GM23338 (cell line): ENCODE measurements around the gene TM7SF2. TPM values are rescaled to one million over a fixed set of nuclear protein-coding genes. Genes with fewer than 3 reads are reported as not detected.

Source experiments
- ATAC-seq: fragments of 200-7000 bp; cut with Tn5 transposase; 3 replicates; pipeline ENCODE4 v1.9.1; 2020
- DNase-seq: peaks from one replicate; pipeline ENCODE4 v3.0.0-alpha.2; 2015; ENCODE audit warnings: low spot score
- H2AFZ ChIP-seq: fragments of 200-600 bp; sonication (generic); 2 replicates; pipeline ENCODE4 v1.8.0; 2016; ENCODE audit warnings: antibody characterized with exemption, mild to moderate bottlenecking, moderate library complexity
- H3F3A ChIP-seq: fragments of 200-600 bp; sonication (generic); replicated peaks from 2 replicates; pipeline ENCODE4 v1.8.0; 2017; ENCODE audit warnings: antibody characterized with exemption, mixed run types, low read depth
- H3K27ac ChIP-seq: fragments of 200-600 bp; sonication (generic); 2 replicates; pipeline ENCODE4 v1.6.1; 2016; ENCODE audit warnings: low read depth
- H3K27me3 ChIP-seq: fragments of 200-600 bp; sonication (generic); 2 replicates; pipeline ENCODE4 v1.8.0; 2016; ENCODE audit warnings: mild to moderate bottlenecking, mixed run types, moderate library complexity; ENCODE audit not compliant: insufficient read depth
- H3K36me3 ChIP-seq: fragments of 200-600 bp; sonication (generic); 2 replicates; pipeline ENCODE4 v1.8.0; 2016; ENCODE audit warnings: mild to moderate bottlenecking; ENCODE audit not compliant: insufficient read depth
- H3K4me1 ChIP-seq: fragments of 200-600 bp; sonication (generic); 2 replicates; pipeline ENCODE4 v1.8.0; 2016; ENCODE audit warnings: mild to moderate bottlenecking, moderate library complexity; ENCODE audit not compliant: insufficient read depth
- H3K4me2 ChIP-seq: fragments of 200-600 bp; sonication (generic); 2 replicates; pipeline ENCODE4 v1.7.1; 2017; ENCODE audit warnings: mixed run types
- H3K4me3 ChIP-seq: fragments of 200-600 bp; sonication (generic); 2 replicates; pipeline ENCODE4 v1.6.1; 2016; ENCODE audit warnings: mixed run types
- H3K79me2 ChIP-seq: fragments of 200-600 bp; sonication (generic); replicated peaks from 2 replicates; pipeline ENCODE4 v1.8.0; 2017; ENCODE audit warnings: mild to moderate bottlenecking; ENCODE audit not compliant: insufficient read depth
- H3K9me2 ChIP-seq: fragments of 200-600 bp; sonication (generic); 2 replicates; pipeline ENCODE4 v1.8.0; 2017; ENCODE audit not compliant: insufficient read depth
- H4K20me1 ChIP-seq: fragments of 200-600 bp; sonication (generic); replicated peaks from 2 replicates; pipeline ENCODE4 v1.8.0; 2017; ENCODE audit warnings: mild to moderate bottlenecking; ENCODE audit not compliant: insufficient read depth
- H3K27ac Mint-ChIP-seq: 2 replicates; pipeline ENCODE4 v1.8.0; 2020; ENCODE audit warnings: inconsistent platforms, mild to moderate bottlenecking, moderate library complexity, mixed read lengths
- H3K27me3 Mint-ChIP-seq: 3 replicates; pipeline ENCODE4 v1.8.0; 2022; ENCODE audit warnings: low read depth, mild to moderate bottlenecking, moderate library complexity, mixed read lengths, inconsistent platforms; ENCODE audit not compliant: insufficient read depth, poor library complexity
- H3K36me3 Mint-ChIP-seq: 3 replicates; pipeline ENCODE4 v1.8.0; 2021; ENCODE audit warnings: low read depth, mild to moderate bottlenecking, inconsistent platforms, moderate library complexity, mixed read lengths
- H3K4me1 Mint-ChIP-seq: 3 replicates; pipeline ENCODE4 v1.8.0; 2020; ENCODE audit warnings: mild to moderate bottlenecking, inconsistent platforms, mixed read lengths
- H3K4me3 Mint-ChIP-seq: 3 replicates; pipeline ENCODE4 v1.8.0; 2021; ENCODE audit warnings: moderate library complexity, mild to moderate bottlenecking, inconsistent platforms, mixed read lengths
- H3K9me3 Mint-ChIP-seq: 3 replicates; pipeline ENCODE4 v1.8.0; 2020; ENCODE audit warnings: moderate library complexity, mild to moderate bottlenecking, inconsistent platforms, mixed read lengths
- CTCF ChIP-seq, 2 experiments: fragments of 200-600 bp in 1 of 2; sonication (generic) in 1 of 2; conservative IDR thresholded peaks; 2 replicates each; pipeline versions ENCODE4 v1.5.1 to v1.6.1; 2016 to 2017; ENCODE audit warnings: antibody characterized with exemption in 2 of 2, low read depth in 2 of 2, mild to moderate bottlenecking in 2 of 2, moderate library complexity in 1 of 2
- EZH2phosphoT487 ChIP-seq: fragments of 200-600 bp; sonication (generic); IDR thresholded peaks from one replicate; pipeline ENCODE4 v1.8.1; 2018; ENCODE audit warnings: antibody characterized with exemption; ENCODE audit not compliant: unreplicated experiment
- POLR2AphosphoS5 ChIP-seq: IDR thresholded peaks from 2 replicates; pipeline ENCODE4 v1.6.1; 2016; ENCODE audit warnings: antibody characterized with exemption, low read depth
- REST ChIP-seq: IDR thresholded peaks from one replicate; pipeline ENCODE4 v1.6.1; 2018; ENCODE audit warnings: antibody characterized with exemption; ENCODE audit not compliant: unreplicated experiment
- STAT1 ChIP-seq: IDR thresholded peaks from one replicate; pipeline ENCODE4 v1.6.1; 2016; ENCODE audit warnings: antibody characterized with exemption; ENCODE audit not compliant: unreplicated experiment
- ZNF331 ChIP-seq: fragments of 250-450 bp; sonication (Bioruptor Pico); IDR thresholded peaks from 2 replicates; pipeline ENCODE4 v1.5.0; 2020; ENCODE audit warnings: low read depth, mild to moderate bottlenecking, moderate library complexity
- ZNF462 ChIP-seq: fragments of 250-450 bp; sonication (Bioruptor Pico); IDR thresholded peaks from 2 replicates; pipeline ENCODE4 v1.5.0; 2020; ENCODE audit warnings: mild to moderate bottlenecking, moderate library complexity
- polyA plus RNA-seq: library from polyadenylated mRNA; unstranded; fragments of >200 nt; fragmentation: Nextera tagmentation; extraction: Ambion mirVana; gene quantifications from 2 replicates; pipeline ENCODE4 v1.2.1, GENCODE V29; 2016
- total RNA-seq: library from RNA; depleted of rRNA; stranded (reverse); fragments of >200 nt; shearing (Covaris generic); gene quantifications from 2 replicates; pipeline ENCODE4 v1.2.3, GENCODE V29; 2014

Gene TM7SF2
- total and polyA plus RNA-seq, 2 experiments from 2014 or later = 43.5 to 82.3 TPM

GRCh38 chr11:65127473-65128181 lies 16.0 kb downstream of the TM7SF2 start:
- Histone ChIP-seq H3K4me2 (no peak overlapping the region), H3K4me1 (peaks cover 4% of the 10 kb centered on the region; the same call in 1 of the 2 replicates), H3K36me3 (peaks cover 6% of the 10 kb centered on the region), H3K79me2 (peaks cover 23% of the 10 kb centered on the region), H3F3A (peaks cover 10% of the 10 kb centered on the region; the same call in 1 of the 2 replicates), H3K27ac (no peak overlapping the region), H3K9me2 (no peaks in the 10 kb centered on the region), H2AFZ (no peak overlapping the region), H3K27me3 (no peaks in the 10 kb centered on the region), H4K20me1 (peaks cover 3% of the 10 kb centered on the region; the same call in 1 of the 2 replicates), H3K4me3 (no peak overlapping the region)
- Mint-ChIP-seq H3K27ac (no peak overlapping the region), H3K4me3 (no peak overlapping the region), H3K27me3 (peaks cover 3% of the 10 kb centered on the region), H3K9me3 (no peaks in the 10 kb centered on the region; the same call in 2 of the 3 replicates), H3K4me1 (peaks cover 5% of the 10 kb centered on the region), H3K36me3 (peaks cover 54% of the 10 kb centered on the region)
- ATAC-seq (no peak), DNase-seq (no peak)
- TF ChIP-seq CTCF (conservative IDR thresholded peaks at IDR 0.05; ENCODE audit: low read depth in 2 of 2) (no peak), POLR2AphosphoS5 (no peak), EZH2phosphoT487 (no peak), STAT1 (no peak), ZNF462 (CRISPR knock-in tag) (no peak), REST (no peak), ZNF331 (CRISPR knock-in tag) (no peak)
